ENCODE data around the gene ZNF304.
A peak's percentile ranks its signal among the peaks of the same experiment; 100 is the strongest.

Gene ZNF304

GRCh38 chr19:57310792-57311191, 40.3 kb upstream of the ZNF304 start:
- no peak for TF ChIP-seq CTCF (IDR thresholded peaks at IDR 0.05; ENCODE audit: insufficient read depth, low read length, poor library complexity, severe bottlenecking)
- Histone ChIP-seq H3K36me3 (ENCODE audit: control insufficient read depth, insufficient read depth, low read length) (no peaks in the 10 kb centered on the region; the same call in 1 of the 2 replicates), H3K27me3 (replicated peaks; ENCODE audit: control insufficient read depth, insufficient read depth, low read length) (no peaks in the 10 kb centered on the region), H3K4me3 (replicated peaks; ENCODE audit: low read depth, low read length) (no peak overlapping the region)
- no peak for DNase-seq (ENCODE audit: extremely low read depth, insufficient read length)

- TF ChIP-seq CTCF (IDR thresholded peaks at IDR 0.05; ENCODE audit: insufficient read depth, low read length, poor library complexity, severe bottlenecking), result no peak
- Histone ChIP-seq H3K27me3 (replicated peaks; ENCODE audit: control insufficient read depth, insufficient read depth, low read length) (no peaks in the 10 kb centered on the region), H3K4me3 (replicated peaks; ENCODE audit: low read depth, low read length) (no peak overlapping the region), H3K36me3 (ENCODE audit: control insufficient read depth, insufficient read depth, low read length) (no peaks in the 10 kb centered on the region)
- no peak for DNase-seq (ENCODE audit: extremely low read depth, insufficient read length)
Observed at GRCh38 chr19:57314146-57314545, 36.9 kb upstream of the ZNF304 start.

GRCh38 chr19:57317503-57317902, 33.6 kb upstream of the ZNF304 start:
- no peak for TF ChIP-seq CTCF (IDR thresholded peaks at IDR 0.05; ENCODE audit: insufficient read depth, low read length, poor library complexity, severe bottlenecking)
- no peak for DNase-seq (ENCODE audit: extremely low read depth, insufficient read length)
- H3K27me3 ChIP-seq (replicated peaks; ENCODE audit: control insufficient read depth, insufficient read depth, low read length), result no peaks in the 10 kb centered on the region
- no peak overlapping the region for H3K4me3 ChIP-seq (replicated peaks; ENCODE audit: low read depth, low read length)
- H3K36me3 ChIP-seq (ENCODE audit: control insufficient read depth, insufficient read depth, low read length), result no peaks in the 10 kb centered on the region

- no peaks in the 10 kb centered on the region for H3K27me3 ChIP-seq (replicated peaks; ENCODE audit: control insufficient read depth, insufficient read depth, low read length)
- TF ChIP-seq CTCF (IDR thresholded peaks at IDR 0.05; ENCODE audit: insufficient read depth, low read length, poor library complexity, severe bottlenecking), result no peak
- DNase-seq (ENCODE audit: extremely low read depth, insufficient read length), result no peak
- H3K36me3 ChIP-seq (ENCODE audit: control insufficient read depth, insufficient read depth, low read length), result peaks cover 2% of the 10 kb centered on the region; the same call in 1 of the 2 replicates
- peak overlapping the region; percentile 74 for H3K4me3 ChIP-seq (replicated peaks; ENCODE audit: low read depth, low read length)
Observed at GRCh38 chr19:57319869-57320179, 31.2 kb upstream of the ZNF304 start.

- Histone ChIP-seq H3K36me3 (ENCODE audit: control insufficient read depth, insufficient read depth, low read length) (peaks cover 5% of the 10 kb centered on the region), H3K4me3 (replicated peaks; ENCODE audit: low read depth, low read length) (peak within 1 kb of the TSS; percentile 74), H3K27me3 (replicated peaks; ENCODE audit: control insufficient read depth, insufficient read depth, low read length) (no peaks in the 10 kb centered on the region)
- peak; percentile 94 for DNase-seq (ENCODE audit: extremely low read depth, insufficient read length)
- TF ChIP-seq CTCF (IDR thresholded peaks at IDR 0.05; ENCODE audit: insufficient read depth, low read length, poor library complexity, severe bottlenecking), result no peak
Observed at GRCh38 chr19:57320180-57321084, 30.6 kb upstream of the ZNF304 start, which contains the start of gene ZNF543. Gene ZNF543, plus strand, starts transcription at chr19:57320472. Its CDS starts 382 bp downstream, at chr19:57320854.

Data from GM06990 (cell line).